RWPE1 (cell line): ENCODE measurements around the gene LHX3.

Source experiments
- CTCF ChIA-PET: fragments of 350-600 bp; sonication (Branson Sonifier 250); formaldehyde crosslinking; extraction: SDS; loops from one replicate; lab custom pipeline; 2021; lab: Yijun Ruan, JAX
- POLR2A ChIA-PET: fragments of 400-600 bp; formaldehyde crosslinking; extraction: SDS; loops from one replicate; lab custom pipeline; 2020; ENCODE audit warnings: antibody characterized with exemption; ENCODE audit not compliant: low non-redundant PET; lab: Yijun Ruan, JAX
- DNase-seq: peaks from one replicate; pipeline ENCODE4 v3.0.0; 2012; ENCODE audit warnings: low spot score
- H3K27ac ChIP-seq: fragments of 450-650 bp; 2 replicates; pipeline ENCODE4 v1.5.1; 2017
- TF ChIP-seq, protein P1 (sequence below): fragments of 450-650 bp; conservative IDR thresholded peaks from 2 replicates; pipeline ENCODE4 v1.5.1; 2017; ENCODE audit warnings: low read depth, mild to moderate bottlenecking

The LHX3 gene

GRCh38 chr9:136147890-136148714 is 56.8 kb downstream of the LHX3 start:
- ChIA-PET POLR2A (no interaction called here), CTCF (interaction anchor here (0.9 kb wide), 1 partner anchor 12 kb away, joined by 3 read pairs; no protein-coding TSS in a partner anchor)
- TF ChIP-seq, protein P1, sequence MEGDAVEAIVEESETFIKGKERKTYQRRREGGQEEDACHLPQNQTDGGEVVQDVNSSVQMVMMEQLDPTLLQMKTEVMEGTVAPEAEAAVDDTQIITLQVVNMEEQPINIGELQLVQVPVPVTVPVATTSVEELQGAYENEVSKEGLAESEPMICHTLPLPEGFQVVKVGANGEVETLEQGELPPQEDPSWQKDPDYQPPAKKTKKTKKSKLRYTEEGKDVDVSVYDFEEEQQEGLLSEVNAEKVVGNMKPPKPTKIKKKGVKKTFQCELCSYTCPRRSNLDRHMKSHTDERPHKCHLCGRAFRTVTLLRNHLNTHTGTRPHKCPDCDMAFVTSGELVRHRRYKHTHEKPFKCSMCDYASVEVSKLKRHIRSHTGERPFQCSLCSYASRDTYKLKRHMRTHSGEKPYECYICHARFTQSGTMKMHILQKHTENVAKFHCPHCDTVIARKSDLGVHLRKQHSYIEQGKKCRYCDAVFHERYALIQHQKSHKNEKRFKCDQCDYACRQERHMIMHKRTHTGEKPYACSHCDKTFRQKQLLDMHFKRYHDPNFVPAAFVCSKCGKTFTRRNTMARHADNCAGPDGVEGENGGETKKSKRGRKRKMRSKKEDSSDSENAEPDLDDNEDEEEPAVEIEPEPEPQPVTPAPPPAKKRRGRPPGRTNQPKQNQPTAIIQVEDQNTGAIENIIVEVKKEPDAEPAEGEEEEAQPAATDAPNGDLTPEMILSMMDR, result no peak
- no peak overlapping the region for H3K27ac ChIP-seq
- no peak for DNase-seq

DNA sequence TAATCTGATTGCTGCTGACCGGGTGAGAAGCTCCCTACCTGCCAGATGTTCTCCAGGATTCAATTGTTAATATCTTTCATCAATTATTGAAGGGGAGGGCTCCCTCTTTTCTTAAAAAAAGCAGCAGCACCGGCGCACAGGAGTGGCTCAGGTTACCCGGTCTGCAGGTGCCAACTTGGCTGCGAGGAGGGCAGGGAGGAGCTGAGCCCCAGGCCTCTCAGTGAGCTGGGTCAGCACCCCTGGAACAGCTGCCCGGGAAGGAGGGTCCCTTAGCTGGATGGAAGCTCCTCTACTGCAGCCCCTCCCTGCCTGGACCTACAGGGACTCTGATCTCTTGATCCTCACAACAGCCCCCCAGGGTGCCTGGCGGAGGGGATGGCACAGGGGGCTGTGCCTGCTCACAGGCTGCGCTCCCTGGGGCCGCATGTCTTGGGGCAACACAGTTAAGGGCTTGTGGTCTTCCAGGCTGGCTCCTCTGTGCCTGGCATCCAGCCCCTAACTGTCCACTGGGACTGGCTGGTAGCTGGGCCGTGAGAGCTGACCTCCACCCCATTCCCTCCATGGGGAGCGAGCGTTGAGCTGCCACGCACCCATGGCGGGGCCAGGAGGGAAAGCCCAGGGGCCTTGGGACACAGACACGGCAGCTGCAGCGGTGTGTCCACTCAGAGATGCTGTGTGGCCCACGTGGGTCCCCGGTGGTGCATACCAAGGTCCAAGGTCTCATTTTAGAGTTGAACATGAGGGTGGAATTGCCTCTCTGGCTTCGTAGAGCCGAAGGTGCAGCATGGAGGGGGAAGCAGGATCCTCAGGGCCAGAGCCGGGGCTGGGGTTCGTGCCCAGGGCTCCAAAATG is 57.7 kb downstream of the LHX3 start:
- no peak for DNase-seq
- H3K27ac ChIP-seq, result no peak overlapping the region
- TF ChIP-seq, protein P1, result no peak
- ChIA-PET CTCF (interaction anchor here (0.6 to 0.8 kb wide), 2 partner anchors 57 to 136 kb away, joined by 3 to 6 read pairs; no protein-coding TSS in a partner anchor), POLR2A (interaction anchor here (0.6 kb wide), 1 partner anchor 24 kb away, joined by 3 read pairs; no protein-coding TSS in a partner anchor)
